Panc1 (cell line): ENCODE data around the gene PCGF3. TPM values are rescaled to one million over a fixed set of nuclear protein-coding genes. Genes with fewer than 3 reads are reported as not detected.

Experiments used
- ATAC-seq: fragments of 200-7000 bp; cut with Tn5 transposase; 2 replicates; pipeline ENCODE4 v1.9.1; 2020; ENCODE audit warnings: mild to moderate bottlenecking, moderate library complexity
- BruUV-seq: library from RNA; stranded (reverse); fragments of 400-500 nt; replicated peaks from 2 replicates; lab custom pipeline; 2021; lab: Mats Ljungman, UMichigan
- CTCF ChIA-PET: fragments of 300-600 bp; sonication (Branson Sonifier 250); formaldehyde crosslinking; loops from one replicate; lab custom pipeline; 2022; ENCODE audit warnings: antibody characterized with exemption; lab: Charles Lee
- POLR2A ChIA-PET: fragments of 300-600 bp; sonication (Branson Sonifier 250); formaldehyde crosslinking; loops from one replicate; lab custom pipeline; 2022; ENCODE audit warnings: antibody characterized with exemption; lab: Charles Lee
- DNase-seq: peaks from one replicate; pipeline ENCODE4 v3.0.0-alpha.2; 2010; ENCODE audit warnings: low read depth, low spot score
- H3K27ac ChIP-seq: 2 replicates; pipeline ENCODE4 v1.5.1; 2011; ENCODE audit warnings: mild to moderate bottlenecking, low read length, inconsistent platforms
- H3K27me3 ChIP-seq: fragments of 200-500 bp; sonication (Bioruptor generic); 2 replicates; pipeline ENCODE4 v1.6.0; 2014; ENCODE audit warnings: low read length, inconsistent platforms; ENCODE audit not compliant: control insufficient read depth, insufficient read depth
- H3K36me3 ChIP-seq: fragments of 200-500 bp; sonication (Bioruptor generic); 2 replicates; pipeline ENCODE4 v1.5.1; 2014; ENCODE audit warnings: inconsistent platforms, mild to moderate bottlenecking, low read length, moderate library complexity; ENCODE audit not compliant: control insufficient read depth, insufficient read depth
- H3K4me1 ChIP-seq: 2 replicates; pipeline ENCODE4 v1.5.1; 2011; ENCODE audit warnings: inconsistent platforms, mild to moderate bottlenecking, low read length, moderate library complexity; ENCODE audit not compliant: control insufficient read depth, insufficient read depth
- H3K4me3 ChIP-seq, 2 experiments: 2 replicates each; pipeline ENCODE4 v1.5.1; 2011 to 2012; ENCODE audit warnings: low read depth in 2 of 2, low read length in 2 of 2, mild to moderate bottlenecking in 2 of 2, inconsistent platforms in 1 of 2, moderate library complexity in 1 of 2
- H3K9me3 ChIP-seq: fragments of 200-500 bp; sonication (Bioruptor generic); 2 replicates; pipeline ENCODE4 v1.5.1; 2014; ENCODE audit warnings: low read depth, mild to moderate bottlenecking, inconsistent platforms, low read length, moderate library complexity; ENCODE audit not compliant: control insufficient read depth, insufficient read depth
- CTCF ChIP-seq: fragments of 450-650 bp; IDR thresholded peaks from 2 replicates; pipeline ENCODE4 v1.5.1; 2017; ENCODE audit warnings: mild to moderate bottlenecking
- POLR2AphosphoS5 ChIP-seq: IDR thresholded peaks from 2 replicates; pipeline ENCODE4 v1.6.1; 2012; ENCODE audit warnings: mild to moderate bottlenecking, low read depth, low read length, moderate library complexity
- REST ChIP-seq, 2 experiments: IDR thresholded peaks; 2 replicates each; pipeline ENCODE4 v1.6.1; 2011 to 2012; ENCODE audit warnings: low read depth in 2 of 2, control low read depth in 1 of 2, low read length in 1 of 2, mild to moderate bottlenecking in 1 of 2, moderate library complexity in 1 of 2; ENCODE audit not compliant: insufficient read depth in 1 of 2
- SIN3A ChIP-seq: IDR thresholded peaks from 2 replicates; pipeline ENCODE4 v1.6.1; 2012; ENCODE audit warnings: low read depth, mild to moderate bottlenecking, low read length, moderate library complexity, borderline replicate concordance; ENCODE audit not compliant: insufficient read depth
- TCF7L2 ChIP-seq: IDR thresholded peaks from 2 replicates; pipeline ENCODE4 v1.6.1; 2011; ENCODE audit warnings: mild to moderate bottlenecking, low read depth, low read length, inconsistent platforms
- in situ Hi-C: cut with HindIII; loops from 2 replicates; pipeline ENCODE4 v1.10.0; 2016; ENCODE audit warnings: low sequenced_read_pairs, low pct_unique_long_range_greater_than_20kb
- intact Hi-C: fragments of 100-400 bp; cut with micrococcal nuclease; formaldehyde crosslinking; loops from one replicate; pipeline ENCODE4 v1.10.0; 2022; ENCODE audit not compliant: unreplicated experiment
- total RNA-seq: library from RNA; stranded (reverse); gene quantifications from one replicate; pipeline ENCODE4 v1.2.1, GENCODE V29; 2021; ENCODE audit not compliant: unreplicated experiment

PCGF3 gene
- total RNA-seq, 1 experiment from 2014 or later, result 44.6 TPM

GRCh38 chr4:792626-793092 is 87.0 kb downstream of the PCGF3 start:
- DNase-seq, result no peak
- Histone ChIP-seq H3K4me1 (peaks cover 4% of the 10 kb centered on the region), H3K4me3 (no peak overlapping the region), H3K27me3 (no peaks in the 10 kb centered on the region), H3K36me3 (no peaks in the 10 kb centered on the region), H3K9me3 (no peaks in the 10 kb centered on the region), H3K27ac (no peak overlapping the region)
- ChIA-PET CTCF (no interaction called here), POLR2A (no interaction called here)
- no peak for ATAC-seq
- TF ChIP-seq SIN3A (no peak), REST (IDR thresholded peaks at IDR 0.05; ENCODE audit: insufficient read depth in 1 of 2, low read depth in 2 of 2, low read length in 1 of 2) (no peak), POLR2AphosphoS5 (no peak), TCF7L2 (no peak), CTCF (no peak)
- BruUV-seq, result no TSS peak
- in situ Hi-C loops (no loop called here), intact Hi-C loops (no loop called here)

DNA sequence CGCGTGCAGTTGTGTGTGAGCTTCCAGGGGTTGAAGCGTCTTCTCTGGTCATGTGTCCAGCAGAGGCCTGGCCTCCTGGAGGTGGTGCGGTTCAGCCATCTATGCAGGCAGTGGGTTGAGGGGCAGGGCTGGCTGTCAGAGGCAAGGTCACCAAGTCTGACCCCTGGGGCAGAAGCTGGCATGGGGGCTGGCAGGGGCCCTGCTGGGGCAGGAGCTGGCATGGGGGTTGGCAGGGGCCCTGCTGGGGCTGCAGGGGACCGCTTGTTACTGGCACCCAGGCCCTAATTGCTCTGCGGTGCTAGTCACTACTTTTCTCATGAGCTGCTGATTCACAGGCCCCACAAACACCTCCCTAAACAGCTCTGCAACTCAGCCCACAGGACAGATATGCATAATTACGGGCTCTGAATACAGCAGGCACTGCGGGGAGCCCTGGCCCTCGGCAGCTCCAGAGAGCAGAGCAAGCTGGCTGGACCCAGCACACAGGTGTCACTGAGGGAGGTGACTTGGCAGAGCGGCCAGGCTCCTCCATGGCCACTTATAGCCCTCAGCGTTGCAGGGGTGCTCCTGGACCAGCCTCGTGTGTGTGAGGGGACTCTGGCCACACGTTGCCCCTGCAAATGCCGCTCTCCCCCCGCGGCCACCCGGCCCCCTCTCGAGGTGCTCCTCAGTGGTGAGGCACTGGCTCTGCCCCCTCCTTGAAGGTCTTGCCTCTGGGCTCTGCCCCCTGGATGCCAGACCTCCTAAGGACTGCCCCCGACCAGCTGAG is 87.6 kb downstream of the PCGF3 start:
- ChIA-PET POLR2A (interaction anchor here (0.6 kb wide), 1 partner anchor 23 kb away, joined by 3 read pairs; no protein-coding TSS in a partner anchor), CTCF (no interaction called here)
- Histone ChIP-seq H3K27me3 (no peaks in the 10 kb centered on the region), H3K4me1 (peaks cover 4% of the 10 kb centered on the region), H3K36me3 (no peaks in the 10 kb centered on the region), H3K4me3 (no peak overlapping the region), H3K27ac (no peak overlapping the region), H3K9me3 (no peaks in the 10 kb centered on the region)
- in situ Hi-C loops (no loop called here), intact Hi-C loops (no loop called here)
- BruUV-seq, result no TSS peak
- DNase-seq, result no peak
- no peak for TF ChIP-seq REST (IDR thresholded peaks at IDR 0.05; ENCODE audit: insufficient read depth in 1 of 2, low read depth in 2 of 2, low read length in 1 of 2)
- no peak for TF ChIP-seq POLR2AphosphoS5
- ATAC-seq, result peak; percentile 36; the same call in 1 of the 2 replicates
